PC-3 (cell line): ENCODE data around the gene CHAC1.

Source experiments
- CTCF ChIP-seq: fragments of 300-600 bp; sonication (generic); conservative IDR thresholded peaks from 2 replicates; pipeline ENCODE4 v1.5.1; 2017; ENCODE audit warnings: antibody characterized with exemption, low read depth, mild to moderate bottlenecking, low read length
- EZH2 ChIP-seq: fragments of 300-600 bp; sonication (generic); IDR thresholded peaks from one replicate; pipeline ENCODE4 v1.6.1; 2017; ENCODE audit warnings: antibody characterized with exemption, mild to moderate bottlenecking, low read length; ENCODE audit not compliant: unreplicated experiment

GRCh38 chr15:40952901-40953712 is at the start of gene CHAC1:
- TF ChIP-seq EZH2 = no peak
- TF ChIP-seq CTCF = no peak
